ENCODE measurements around the gene KARS1. TPM values are rescaled to one million over a fixed set of nuclear protein-coding genes. Genes with fewer than 3 reads are reported as not detected.

The KARS1 gene
- polyA plus RNA-seq, 1 donor from 2014 or later = 151 TPM

- Histone ChIP-seq H3K9me2 (ENCODE audit: insufficient read depth, low read length) (no peaks in the 10 kb centered on the region), H4K20me1 (ENCODE audit: insufficient read depth) (no peaks in the 10 kb centered on the region), H3K4me2 (ENCODE audit: low read length) (no peak overlapping the region), H3K27ac (ENCODE audit: low read length) (no peak overlapping the region), H3K79me2 (replicated peaks; ENCODE audit: insufficient read depth, low read length) (peaks cover 52% of the 10 kb centered on the region), H3K9me3 (ENCODE audit: low read length) (no peaks in the 10 kb centered on the region), H3F3A (ENCODE audit: insufficient read depth, low read length, poor library complexity, severe bottlenecking) (peaks cover 1% of the 10 kb centered on the region), H3K36me3 (ENCODE audit: insufficient read depth, low read length) (no peaks in the 10 kb centered on the region), H3K9ac (ENCODE audit: low read length) (no peak overlapping the region), H2AFZ (ENCODE audit: low read depth, low read length) (no peak overlapping the region), H3K27me3 (ENCODE audit: insufficient read depth, low read depth, low read length) (no peaks in the 10 kb centered on the region), H3K4me3 (ENCODE audit: low read length) (no peak overlapping the region)
- TF ChIP-seq SMC3 (conservative IDR thresholded peaks at IDR 0.05; ENCODE audit: poor library complexity) = peak; percentile 33
- TF ChIP-seq EP300 (conservative IDR thresholded peaks at IDR 0.05; ENCODE audit: poor library complexity, severe bottlenecking) = no peak
- TF ChIP-seq EZH2 (IDR thresholded peaks at IDR 0.05; ENCODE audit: borderline replicate concordance, insufficient read depth, low read length, poor library complexity, severe bottlenecking) = no peak
- no peak for TF ChIP-seq REST (IDR thresholded peaks at IDR 0.05; ENCODE audit: borderline replicate concordance)
- no peak for TF ChIP-seq POLR2AphosphoS5 (IDR thresholded peaks at IDR 0.05)
- TF ChIP-seq RAD21 (conservative IDR thresholded peaks at IDR 0.05) = no peak
- peak; percentile 31 for TF ChIP-seq CTCF (IDR thresholded peaks at IDR 0.05; ENCODE audit: poor library complexity, severe bottlenecking)
- TF ChIP-seq MXI1 (conservative IDR thresholded peaks at IDR 0.05; ENCODE audit: poor library complexity, severe bottlenecking) = no peak
- no peak for TF ChIP-seq TAF1 (IDR thresholded peaks at IDR 0.05; ENCODE audit: low read depth)
Observed at GRCh38 chr16:75644240-75645012, 3.0 kb downstream of the KARS1 start.

- no peaks in the 10 kb centered on the region for H4K20me1 ChIP-seq (ENCODE audit: insufficient read depth)
- peaks cover 25% of the 10 kb centered on the region for H3K79me2 ChIP-seq (replicated peaks; ENCODE audit: insufficient read depth, low read length)
- no peaks in the 10 kb centered on the region for H3K9me2 ChIP-seq (ENCODE audit: insufficient read depth, low read length)
- no peaks in the 10 kb centered on the region for H3K9me3 ChIP-seq (ENCODE audit: low read length)
- no peak overlapping the region for H3K4me3 ChIP-seq (ENCODE audit: low read length)
- H3K9ac ChIP-seq (ENCODE audit: low read length) = no peak overlapping the region
- no peak overlapping the region for H3K27ac ChIP-seq (ENCODE audit: low read length)
- H2AFZ ChIP-seq (ENCODE audit: low read depth, low read length) = no peak overlapping the region
- no peaks in the 10 kb centered on the region for H3F3A ChIP-seq (ENCODE audit: insufficient read depth, low read length, poor library complexity, severe bottlenecking)
- H3K27me3 ChIP-seq (ENCODE audit: insufficient read depth, low read depth, low read length) = no peaks in the 10 kb centered on the region
- TF ChIP-seq EZH2 (IDR thresholded peaks at IDR 0.05; ENCODE audit: borderline replicate concordance, insufficient read depth, low read length, poor library complexity, severe bottlenecking) = no peak
- TF ChIP-seq POLR2AphosphoS5 (IDR thresholded peaks at IDR 0.05) = no peak
- TF ChIP-seq RAD21 (conservative IDR thresholded peaks at IDR 0.05) = no peak
- TF ChIP-seq CTCF (IDR thresholded peaks at IDR 0.05; ENCODE audit: poor library complexity, severe bottlenecking) = no peak
- TF ChIP-seq TAF1 (IDR thresholded peaks at IDR 0.05; ENCODE audit: low read depth) = no peak
- TF ChIP-seq SMC3 (conservative IDR thresholded peaks at IDR 0.05; ENCODE audit: poor library complexity) = no peak
- TF ChIP-seq MXI1 (conservative IDR thresholded peaks at IDR 0.05; ENCODE audit: poor library complexity, severe bottlenecking) = no peak
- no peak for TF ChIP-seq EP300 (conservative IDR thresholded peaks at IDR 0.05; ENCODE audit: poor library complexity, severe bottlenecking)
- TF ChIP-seq REST (IDR thresholded peaks at IDR 0.05; ENCODE audit: borderline replicate concordance) = no peak
- no peak overlapping the region for H3K4me2 ChIP-seq (ENCODE audit: low read length)
- no peaks in the 10 kb centered on the region for H3K36me3 ChIP-seq (ENCODE audit: insufficient read depth, low read length)
Observed at GRCh38 chr16:75640598-75640997, 6.9 kb downstream of the KARS1 start.
